Upper lobe of left lung (tissue), 4 donors: ENCODE results near the gene MIPOL1.

ENCODE experiments used
- POLR2A ChIP-seq, 4 donors: fragments of 450-650 bp; IDR thresholded peaks; one replicate each; pipeline ENCODE4 v1.5.1; 2016 to 2017; ENCODE audit warnings: antibody characterized with exemption in 4 of 4, mild to moderate bottlenecking in 2 of 4
- POLR2AphosphoS5 ChIP-seq, 2 donors: sonication (generic); formaldehyde crosslinking; IDR thresholded peaks; one replicate each; pipeline ENCODE4 v1.5.1; 2017; ENCODE audit warnings: antibody characterized with exemption in 2 of 2
- TF ChIP-seq, protein P1 (sequence below), 6 experiments: fragments of 450-650 bp in 4 of 6; fragments of 200-600 bp in 2 of 6; sonication (generic) in 2 of 6; IDR thresholded peaks; one replicate each; pipeline ENCODE4 v1.5.1; 2016 to 2019; ENCODE audit warnings: antibody characterized with exemption in 6 of 6

DNA sequence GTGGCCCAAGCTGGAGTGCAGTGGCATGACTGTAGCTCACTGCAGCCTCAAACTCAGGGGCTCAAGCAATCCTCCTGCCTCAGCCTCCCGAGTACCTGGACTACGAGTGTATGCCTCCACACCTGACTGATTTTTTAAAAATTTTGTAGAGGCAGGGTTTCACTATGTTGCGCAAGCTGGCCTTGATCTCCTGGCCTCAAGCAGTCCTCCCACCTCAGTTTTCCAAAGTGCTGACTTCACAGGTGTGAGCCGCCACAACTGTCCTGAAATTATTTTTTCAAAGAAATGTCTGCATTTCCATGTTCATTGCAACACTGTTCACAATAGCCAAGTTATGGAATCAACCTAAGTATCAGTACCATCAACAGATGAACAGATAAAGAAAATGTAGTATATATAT is 285.9 kb downstream of the MIPOL1 start:
- TF ChIP-seq POLR2A (IDR thresholded peaks at IDR 0.05) (no peak), POLR2AphosphoS5 (IDR thresholded peaks at IDR 0.05) (no peak)
- TF ChIP-seq, protein P1, sequence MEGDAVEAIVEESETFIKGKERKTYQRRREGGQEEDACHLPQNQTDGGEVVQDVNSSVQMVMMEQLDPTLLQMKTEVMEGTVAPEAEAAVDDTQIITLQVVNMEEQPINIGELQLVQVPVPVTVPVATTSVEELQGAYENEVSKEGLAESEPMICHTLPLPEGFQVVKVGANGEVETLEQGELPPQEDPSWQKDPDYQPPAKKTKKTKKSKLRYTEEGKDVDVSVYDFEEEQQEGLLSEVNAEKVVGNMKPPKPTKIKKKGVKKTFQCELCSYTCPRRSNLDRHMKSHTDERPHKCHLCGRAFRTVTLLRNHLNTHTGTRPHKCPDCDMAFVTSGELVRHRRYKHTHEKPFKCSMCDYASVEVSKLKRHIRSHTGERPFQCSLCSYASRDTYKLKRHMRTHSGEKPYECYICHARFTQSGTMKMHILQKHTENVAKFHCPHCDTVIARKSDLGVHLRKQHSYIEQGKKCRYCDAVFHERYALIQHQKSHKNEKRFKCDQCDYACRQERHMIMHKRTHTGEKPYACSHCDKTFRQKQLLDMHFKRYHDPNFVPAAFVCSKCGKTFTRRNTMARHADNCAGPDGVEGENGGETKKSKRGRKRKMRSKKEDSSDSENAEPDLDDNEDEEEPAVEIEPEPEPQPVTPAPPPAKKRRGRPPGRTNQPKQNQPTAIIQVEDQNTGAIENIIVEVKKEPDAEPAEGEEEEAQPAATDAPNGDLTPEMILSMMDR (IDR thresholded peaks at IDR 0.05) = no peak
